ENCODE data around the gene HENMT1. TPM values are rescaled to one million over a fixed set of nuclear protein-coding genes. Genes with fewer than 3 reads are reported as not detected.

HENMT1 gene
- total and polyA plus RNA-seq, 9 of the 15 experiments (the other 6 are each of a cell fraction or from before 2014, with no cell fraction given), result not detected

- no peak for TF ChIP-seq FOXK2 (conservative IDR thresholded peaks at IDR 0.05 in 1 of 2, IDR thresholded peaks at IDR 0.05 in 1 of 2; ENCODE audit: low read depth in 2 of 2)
Observed at GRCh38 chr1:108600504-108600903, 60.4 kb downstream of the HENMT1 start (continued).

- Histone ChIP-seq H3K27ac (ENCODE audit: extremely low read depth, low read depth, low read length) (no peak overlapping the region), H3K36me3 (ENCODE audit: control insufficient read depth, insufficient read depth, low read length) (0 out of 3 replicates have a peak, but pooled peaks cover 10% of the 10 kb centered on the region), H3K27me3 (ENCODE audit: control insufficient read depth in 2 of 2, insufficient read depth in 2 of 2, low read length in 2 of 2) (no peaks in the 10 kb centered on the region), H3K79me2 (ENCODE audit: control insufficient read depth, insufficient read depth, low read length) (no peaks in the 10 kb centered on the region), H3K9me1 (ENCODE audit: control insufficient read depth, insufficient read depth, low read length) (no peaks in the 10 kb centered on the region), H3K4me3 (no peak overlapping the region), H3K9ac (ENCODE audit: insufficient read depth in 1 of 2, low read depth in 2 of 2, low read length in 2 of 2) (no peak overlapping the region), H3K9me3 (replicated peaks; ENCODE audit: control insufficient read depth, insufficient read depth, low read depth, low read length) (no peaks in the 10 kb centered on the region), H4K20me1 (replicated peaks; ENCODE audit: control insufficient read depth, insufficient read depth, low read length) (peaks cover 4% of the 10 kb centered on the region), H3K4me2 (ENCODE audit: insufficient read depth, low read length) (no peak overlapping the region), H3K4me1 (replicated peaks in 1 of 2; ENCODE audit: control insufficient read depth in 2 of 2, insufficient read depth in 2 of 2, low read length in 2 of 2) (peaks cover 0 to 11% of the 10 kb centered on the region in 2 experiments; a peak in 3 of 5 replicates), H2AFZ (ENCODE audit: low read depth, low read length) (no peak overlapping the region)
- CTCF ChIA-PET (ENCODE audit: low intra/inter-chr PET ratio), result no interaction called here
- in situ Hi-C loops (cut with MboI) (no loop called here), intact Hi-C loops (cut with micrococcal nuclease) (no loop called here)
- WGBS (ENCODE audit: insufficient coverage, low coverage, missing lambda C conversion rate), result 76% methylated on average over 1 of the region's 1 CpG
- POLR2A ChIA-PET, result interaction anchor here (0.6 to 1.2 kb wide), 2 partner anchors 15 to 17 kb away, joined by 3 read pairs; no protein-coding TSS in a partner anchor
- ATAC-seq, result no peak
- no peak for DNase-seq (ENCODE audit: extremely low read depth in 1 of 4, low spot score in 3 of 4)
- TF ChIP-seq SPI1 (IDR thresholded peaks at IDR 0.05; ENCODE audit: borderline replicate concordance, low read depth, low read length), result no peak
- no peak for TF ChIP-seq ZNF764 (CRISPR knock-in tag; IDR thresholded peaks at IDR 0.05; ENCODE audit: low read depth)
- TF ChIP-seq ZZZ3 (IDR thresholded peaks at IDR 0.05), result no peak
- no peak for TF ChIP-seq CBX2 (IDR thresholded peaks at IDR 0.05; ENCODE audit: insufficient read depth, low read length, poor library complexity, severe bottlenecking)
- TF ChIP-seq KLF16 (IDR thresholded peaks at IDR 0.05), result no peak
- TF ChIP-seq TBL1XR1 (IDR thresholded peaks at IDR 0.05; ENCODE audit: low read length in 2 of 2), result no peak
- TF ChIP-seq HDAC3 (IDR thresholded peaks at IDR 0.05; ENCODE audit: borderline replicate concordance, partially characterized antibody), result no peak
- TF ChIP-seq SMARCB1 (IDR thresholded peaks at IDR 0.05; ENCODE audit: insufficient read length, low read depth), result no peak
- no peak for TF ChIP-seq CCAR2 (IDR thresholded peaks at IDR 0.05; ENCODE audit: low read depth, low read length)
- TF ChIP-seq EP400 (IDR thresholded peaks at IDR 0.05), result no peak
- no peak for TF ChIP-seq SMAD3 (CRISPR knock-in tag; conservative IDR thresholded peaks at IDR 0.05)
- no peak for TF ChIP-seq FOXA1 (IDR thresholded peaks at IDR 0.05; ENCODE audit: borderline replicate concordance)
- TF ChIP-seq EGR1 (conservative IDR thresholded peaks at IDR 0.05), result no peak
- TF ChIP-seq LCOR (CRISPR knock-in tag; IDR thresholded peaks at IDR 0.05), result no peak
- TF ChIP-seq NBN (IDR thresholded peaks at IDR 0.05; ENCODE audit: low read depth), result no peak
- no peak for TF ChIP-seq HDAC6 (IDR thresholded peaks at IDR 0.05; ENCODE audit: low read depth, low read length)
- no peak for TF ChIP-seq KAT2B (IDR thresholded peaks at IDR 0.05; ENCODE audit: low read depth, low read length)
- no peak for TF ChIP-seq NR2C1 (IDR thresholded peaks at IDR 0.05)
- TF ChIP-seq NR2C1 (tag; IDR thresholded peaks at IDR 0.05), result no peak
- no peak for TF ChIP-seq PCBP2 (IDR thresholded peaks at IDR 0.05; ENCODE audit: low read depth, low read length, poor library complexity, severe bottlenecking)
- no peak for TF ChIP-seq STAG1 (CRISPR knock-in tag; IDR thresholded peaks at IDR 0.05; ENCODE audit: borderline replicate concordance)
- BruUV-seq (replicated peaks), result no TSS peak
- FAIRE-seq, result no peak
Observed at GRCh38 chr1:108598340-108598739, 62.6 kb downstream of the HENMT1 start.
